ENCODE measurements around the gene KNDC1. TPM values are rescaled to one million over a fixed set of nuclear protein-coding genes. Genes with fewer than 3 reads are reported as not detected.

Gene KNDC1
- total RNA-seq, 1 experiment from 2014 or later: 1.7 TPM

GRCh38 chr10:133239990-133240389 is 80.0 kb downstream of the KNDC1 start:
- no peak overlapping the region for H3K4me2 ChIP-seq
- peaks cover 11% of the 10 kb centered on the region for H3K27me3 ChIP-seq (ENCODE audit: insufficient read depth, low read depth)
- intact Hi-C loops (cut with micrococcal nuclease; ENCODE audit: unreplicated experiment): no loop called here
- no peak overlapping the region for H3K4me3 ChIP-seq
- DNase-seq: no peak
- H3K27ac ChIP-seq: no peak overlapping the region
- H4K20me1 ChIP-seq (ENCODE audit: insufficient read depth): no peaks in the 10 kb centered on the region
- BruUV-seq (replicated peaks): no TSS peak
- H3K9me3 ChIP-seq (ENCODE audit: insufficient read depth, low read depth): no peaks in the 10 kb centered on the region
- TF ChIP-seq EZH2 (IDR thresholded peaks at IDR 0.05; ENCODE audit: low read depth) (no peak), CTCF (conservative IDR thresholded peaks at IDR 0.05) (no peak)
- H2AFZ ChIP-seq: no peak overlapping the region
- H3K36me3 ChIP-seq (ENCODE audit: low read depth): no peaks in the 10 kb centered on the region
- no peaks in the 10 kb centered on the region for H3K4me1 ChIP-seq (replicated peaks; ENCODE audit: insufficient read depth)
- ChIA-PET POLR2A (ENCODE audit: unreplicated experiment) (no interaction called here), CTCF (no interaction called here)
- H3K9me2 ChIP-seq (ENCODE audit: insufficient read depth): no peaks in the 10 kb centered on the region
- no peaks in the 10 kb centered on the region for H3F3A ChIP-seq (ENCODE audit: insufficient read depth, low read depth)
- no peaks in the 10 kb centered on the region for H3K79me2 ChIP-seq (ENCODE audit: low read depth)

GRCh38 chr10:133241501-133242205 is 81.6 kb downstream of the KNDC1 start:
- Histone ChIP-seq H3K4me3 (no peak overlapping the region), H3K27me3 (ENCODE audit: insufficient read depth, low read depth) (peaks cover 11% of the 10 kb centered on the region), H3F3A (ENCODE audit: insufficient read depth, low read depth) (no peaks in the 10 kb centered on the region), H3K9me3 (ENCODE audit: insufficient read depth, low read depth) (no peaks in the 10 kb centered on the region), H3K27ac (no peak overlapping the region), H3K4me2 (peak overlapping the region; percentile 56), H3K79me2 (ENCODE audit: low read depth) (no peaks in the 10 kb centered on the region), H2AFZ (no peak overlapping the region), H3K4me1 (replicated peaks; ENCODE audit: insufficient read depth) (no peaks in the 10 kb centered on the region), H4K20me1 (ENCODE audit: insufficient read depth) (no peaks in the 10 kb centered on the region), H3K36me3 (ENCODE audit: low read depth) (no peaks in the 10 kb centered on the region), H3K9me2 (ENCODE audit: insufficient read depth) (no peaks in the 10 kb centered on the region)
- no TSS peak for BruUV-seq (replicated peaks)
- TF ChIP-seq CTCF (conservative IDR thresholded peaks at IDR 0.05) (no peak), EZH2 (IDR thresholded peaks at IDR 0.05; ENCODE audit: low read depth) (no peak)
- intact Hi-C loops (cut with micrococcal nuclease; ENCODE audit: unreplicated experiment): no loop called here
- no peak for DNase-seq
- ChIA-PET POLR2A (ENCODE audit: unreplicated experiment) (no interaction called here), CTCF (no interaction called here)

GRCh38 chr10:133242611-133243356 is 82.8 kb downstream of the KNDC1 start:
- no peak overlapping the region for H2AFZ ChIP-seq
- H3K79me2 ChIP-seq (ENCODE audit: low read depth): no peaks in the 10 kb centered on the region
- H3K4me3 ChIP-seq: no peak overlapping the region
- no peaks in the 10 kb centered on the region for H3K36me3 ChIP-seq (ENCODE audit: low read depth)
- H3K27ac ChIP-seq: no peak overlapping the region
- peaks cover 8% of the 10 kb centered on the region; the same call in 1 of the 2 replicates for H3K27me3 ChIP-seq (ENCODE audit: insufficient read depth, low read depth)
- POLR2A ChIA-PET (ENCODE audit: unreplicated experiment): no interaction called here
- TF ChIP-seq CTCF (conservative IDR thresholded peaks at IDR 0.05): no peak
- no peak for TF ChIP-seq EZH2 (IDR thresholded peaks at IDR 0.05; ENCODE audit: low read depth)
- H4K20me1 ChIP-seq (ENCODE audit: insufficient read depth): no peaks in the 10 kb centered on the region
- DNase-seq: no peak
- no TSS peak for BruUV-seq (replicated peaks)
- intact Hi-C loops (cut with micrococcal nuclease; ENCODE audit: unreplicated experiment): no loop called here
- H3K9me3 ChIP-seq (ENCODE audit: insufficient read depth, low read depth): no peaks in the 10 kb centered on the region
- H3K9me2 ChIP-seq (ENCODE audit: insufficient read depth): no peaks in the 10 kb centered on the region
- H3F3A ChIP-seq (ENCODE audit: insufficient read depth, low read depth): no peaks in the 10 kb centered on the region
- CTCF ChIA-PET: no interaction called here
- no peak overlapping the region for H3K4me2 ChIP-seq
- H3K4me1 ChIP-seq (replicated peaks; ENCODE audit: insufficient read depth): no peaks in the 10 kb centered on the region
